SK-N-SH (cell line): ENCODE data around the gene MCTP1. TPM values are rescaled to one million over a fixed set of nuclear protein-coding genes. Genes with fewer than 3 reads are reported as not detected.

ENCODE experiments used
- CTCF ChIA-PET: fragments of 300-600, 350-600 bp; formaldehyde crosslinking; extraction: SDS; loops from one replicate; lab custom pipeline; 2021; lab: Yijun Ruan, JAX
- POLR2A ChIA-PET: fragments of 350-600 bp; sonication (Branson Sonifier 250); formaldehyde crosslinking; extraction: SDS; loops from one replicate; lab custom pipeline; 2020; ENCODE audit warnings: antibody characterized with exemption, inconsistent platforms; lab: Yijun Ruan, JAX
- DNase-seq: peaks from one replicate; pipeline ENCODE4 v3.0.0; 2012
- H2AFZ ChIP-seq: fragments of 200-600 bp; sonication (generic); 2 replicates; pipeline ENCODE4 v1.8.1; 2016; ENCODE audit warnings: antibody characterized with exemption, mild to moderate bottlenecking, low read depth
- H3F3A ChIP-seq: fragments of 200-600 bp; sonication (generic); replicated peaks from 2 replicates; pipeline ENCODE3; 2016; ENCODE audit warnings: antibody characterized with exemption, mild to moderate bottlenecking; ENCODE audit not compliant: insufficient read depth
- H3K27ac ChIP-seq, 2 experiments: fragments of 200-500 bp in 1 of 2; fragments of 200-600 bp in 1 of 2; sonication (Bioruptor generic) in 1 of 2; sonication (generic), shearing (Covaris generic) in 1 of 2; 2 replicates each; pipeline versions ENCODE4 v1.5.1 to v1.6.1; 2014 to 2016; ENCODE audit warnings: low read depth in 2 of 2, inconsistent platforms in 1 of 2, low read length in 1 of 2, mild to moderate bottlenecking in 1 of 2, mixed read lengths in 1 of 2
- H3K27me3 ChIP-seq: fragments of 200-600 bp; sonication (generic), shearing (Covaris generic); 2 replicates; pipeline ENCODE4 v1.6.1; 2016; ENCODE audit warnings: mixed run types; ENCODE audit not compliant: insufficient read depth
- H3K36me3 ChIP-seq, 2 experiments: fragments of 200-500 bp in 1 of 2; fragments of 200-600 bp in 1 of 2; sonication (Bioruptor generic) in 1 of 2; sonication (generic) in 1 of 2; replicated peaks in 1 of 2; 2 replicates each; pipeline versions ENCODE3 to v1.5.1; 2014 to 2016; ENCODE audit warnings: low read length in 1 of 2, mild to moderate bottlenecking in 1 of 2; ENCODE audit not compliant: insufficient read depth in 2 of 2, control insufficient read depth in 1 of 2
- H3K4me1 ChIP-seq, 2 experiments: fragments of 200-500 bp in 1 of 2; fragments of 200-600 bp in 1 of 2; sonication (Bioruptor generic) in 1 of 2; sonication (generic), shearing (Covaris generic) in 1 of 2; 2 replicates each; pipeline versions ENCODE4 v1.5.1 to v1.6.1; 2014 to 2016; ENCODE audit warnings: low read depth in 1 of 2, low read length in 1 of 2, mixed run types in 1 of 2; ENCODE audit not compliant: insufficient read depth in 2 of 2, control insufficient read depth in 1 of 2
- H3K4me2 ChIP-seq: fragments of 200-600 bp; sonication (generic), shearing (Covaris generic); 2 replicates; pipeline ENCODE4 v1.6.1; 2017; ENCODE audit warnings: mixed run types
- H3K4me3 ChIP-seq, 2 experiments: fragments of 200-500 bp in 1 of 2; fragments of 200-600 bp in 1 of 2; sonication (Bioruptor generic) in 1 of 2; sonication (generic), shearing (Covaris generic) in 1 of 2; 2 replicates each; pipeline versions ENCODE4 v1.5.1 to v1.8.1; 2014 to 2016; ENCODE audit warnings: low read depth in 2 of 2, inconsistent platforms in 1 of 2, low read length in 1 of 2, mild to moderate bottlenecking in 1 of 2, mixed read lengths in 1 of 2, moderate library complexity in 1 of 2
- H3K79me2 ChIP-seq: fragments of 200-600 bp; sonication (generic); 2 replicates; pipeline ENCODE4 v1.8.1; 2017; ENCODE audit warnings: mild to moderate bottlenecking; ENCODE audit not compliant: insufficient read depth
- H3K9ac ChIP-seq: fragments of 200-600 bp; sonication (generic); 2 replicates; pipeline ENCODE4 v1.6.1; 2017; ENCODE audit warnings: mixed run types
- H3K9me2 ChIP-seq: fragments of 200-600 bp; sonication (generic); 2 replicates; pipeline ENCODE4 v1.6.1; 2017; ENCODE audit warnings: mixed run types
- H3K9me3 ChIP-seq: fragments of 200-600 bp; sonication (generic); 2 replicates; pipeline ENCODE4 v1.6.1; 2017; ENCODE audit warnings: mixed run types, mild to moderate bottlenecking, moderate library complexity
- H4K20me1 ChIP-seq: fragments of 200-600 bp; sonication (generic); 2 replicates; pipeline ENCODE4 v1.6.1; 2017; ENCODE audit warnings: mild to moderate bottlenecking, mixed run types; ENCODE audit not compliant: insufficient read depth
- CHD2 ChIP-seq: fragments of 150-350 bp; IDR thresholded peaks from 2 replicates; pipeline ENCODE4 v1.6.1; 2018; ENCODE audit warnings: low read length; ENCODE audit not compliant: partially characterized antibody
- CTCF ChIP-seq: fragments of 200-600 bp; sonication (generic); IDR thresholded peaks from 2 replicates; pipeline ENCODE4 v1.6.1; 2017; ENCODE audit warnings: antibody characterized with exemption, mild to moderate bottlenecking, moderate library complexity
- FOXM1 ChIP-seq: IDR thresholded peaks from 2 replicates; pipeline ENCODE4 v1.4.0; 2012; ENCODE audit warnings: low read depth, mild to moderate bottlenecking
- GATA2 ChIP-seq: sonication (generic); formaldehyde crosslinking; IDR thresholded peaks from 2 replicates; pipeline ENCODE4 v1.5.0; 2020; ENCODE audit warnings: mild to moderate bottlenecking, missing genetic modification reagents
- MXI1 ChIP-seq: IDR thresholded peaks from 2 replicates; pipeline ENCODE4 v1.6.1; 2012; ENCODE audit warnings: mild to moderate bottlenecking, low read depth, low read length, improper control_type of control experiment
- RAD21 ChIP-seq: IDR thresholded peaks from 2 replicates; pipeline ENCODE4 v1.6.1; 2012; ENCODE audit warnings: mild to moderate bottlenecking, low read length
- RFX5 ChIP-seq: IDR thresholded peaks from 2 replicates; pipeline ENCODE4 v1.6.1; 2012; ENCODE audit warnings: mild to moderate bottlenecking, improper control_type of control experiment, low read length
- SMC3 ChIP-seq: IDR thresholded peaks from 2 replicates; pipeline ENCODE4 v1.6.1; 2012; ENCODE audit warnings: low read depth, low read length, improper control_type of control experiment
- WGBS: methylation state at CpG from one replicate; pipeline ENCODE4 v1.1.6; 2017; ENCODE audit warnings: low lambda C conversion rate; 5-methylcytosine and 5-hydroxymethylcytosine counted together
- polyA plus RNA-seq, 3 experiments: library from polyadenylated mRNA; depleted of rRNA; stranded (reverse); fragments of >200 nt; gene quantifications; 2 replicates each; pipeline ENCODE4 v1.2.3, GENCODE V29; 2012
- TF ChIP-seq, protein P1 (sequence below): fragments of 150-350 bp; IDR thresholded peaks from 2 replicates; pipeline ENCODE4 v1.6.1; 2017; ENCODE audit warnings: antibody characterized with exemption, low read length, low read depth, borderline replicate concordance

MCTP1 gene
- polyA plus RNA-seq, 1 of the 3 experiments (the other 2 are of a cell fraction) = 0.53 TPM

- H3K9me2 ChIP-seq = no peaks in the 10 kb centered on the region
- no peaks in the 10 kb centered on the region for H3K79me2 ChIP-seq
- 12% methylated on average over 4 of the region's 4 CpGs for WGBS
- H3K27me3 ChIP-seq = peaks cover 13% of the 10 kb centered on the region
- no peaks in the 10 kb centered on the region for H3F3A ChIP-seq
- CTCF ChIA-PET = interaction anchor here (0.8 to 5.3 kb wide), 8 partner anchors 11 to 293 kb away, joined by 3 to 37 read pairs (median 6); partner anchors contain the start of gene MCTP1
- no peaks in the 10 kb centered on the region for H3K36me3 ChIP-seq
- no peak for DNase-seq
- no peak overlapping the region for H3K27ac ChIP-seq
- H3K4me2 ChIP-seq = no peak overlapping the region
- no peak for TF ChIP-seq GATA2 (CRISPR knock-in tag)
- TF ChIP-seq, protein P1, sequence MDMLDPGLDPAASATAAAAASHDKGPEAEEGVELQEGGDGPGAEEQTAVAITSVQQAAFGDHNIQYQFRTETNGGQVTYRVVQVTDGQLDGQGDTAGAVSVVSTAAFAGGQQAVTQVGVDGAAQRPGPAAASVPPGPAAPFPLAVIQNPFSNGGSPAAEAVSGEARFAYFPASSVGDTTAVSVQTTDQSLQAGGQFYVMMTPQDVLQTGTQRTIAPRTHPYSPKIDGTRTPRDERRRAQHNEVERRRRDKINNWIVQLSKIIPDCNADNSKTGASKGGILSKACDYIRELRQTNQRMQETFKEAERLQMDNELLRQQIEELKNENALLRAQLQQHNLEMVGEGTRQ = no peak
- TF ChIP-seq RAD21 = peak; percentile 66
- peak; percentile 38 for TF ChIP-seq SMC3
- TF ChIP-seq CTCF = peak; percentile 70
- no peak for TF ChIP-seq RFX5
- no peak for TF ChIP-seq MXI1
- TF ChIP-seq, all 33 proteins: peak for 3
- H3K4me1 ChIP-seq = no peaks in the 10 kb centered on the region
- H3K4me3 ChIP-seq = no peak overlapping the region
- no peak overlapping the region for H3K9ac ChIP-seq
- no peaks in the 10 kb centered on the region for H3K9me3 ChIP-seq
- no peaks in the 10 kb centered on the region for H4K20me1 ChIP-seq
- H2AFZ ChIP-seq = no peak overlapping the region
- POLR2A ChIA-PET = no interaction called here
Observed at GRCh38 chr5:95261437-95262175, 23.3 kb downstream of the MCTP1 start.

DNA sequence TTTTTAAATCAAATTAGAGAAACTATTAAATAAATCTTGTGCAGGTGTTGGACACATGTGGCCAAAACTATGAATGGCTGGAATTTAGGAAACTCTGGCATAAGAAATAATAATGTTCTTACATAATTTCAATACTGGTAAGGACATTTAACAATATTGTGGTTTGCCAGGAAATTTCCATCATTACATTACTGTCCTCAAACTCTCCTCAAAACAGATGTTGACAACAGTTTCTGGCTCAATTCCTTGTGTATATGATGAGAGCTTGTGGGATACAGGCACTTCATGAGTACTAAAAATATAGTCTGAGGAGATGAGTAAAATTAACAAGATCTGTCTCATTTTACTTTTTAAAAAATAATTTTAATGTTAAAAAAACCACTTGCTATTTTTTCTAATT is 27.9 kb downstream of the MCTP1 start:
- H3K9ac ChIP-seq = no peak overlapping the region
- H3K27me3 ChIP-seq = peaks cover 9% of the 10 kb centered on the region
- TF ChIP-seq CHD2 (no peak), FOXM1 (no peak)
- no peak overlapping the region for H2AFZ ChIP-seq
- H3K4me3 ChIP-seq = no peak overlapping the region
- H3F3A ChIP-seq = no peaks in the 10 kb centered on the region
- H3K36me3 ChIP-seq = no peaks in the 10 kb centered on the region
- no peaks in the 10 kb centered on the region for H3K9me3 ChIP-seq
- no peaks in the 10 kb centered on the region for H3K79me2 ChIP-seq
- H3K27ac ChIP-seq = no peak overlapping the region
- no peak for DNase-seq
- H4K20me1 ChIP-seq = no peaks in the 10 kb centered on the region
- no peaks in the 10 kb centered on the region for H3K9me2 ChIP-seq
- H3K4me1 ChIP-seq = no peaks in the 10 kb centered on the region
- POLR2A ChIA-PET = no interaction called here
- CTCF ChIA-PET = no interaction called here
- H3K4me2 ChIP-seq = no peak overlapping the region
